ENCODE data around the gene COL5A1.
"Not testable (repeated sequence)": the region's sequence is repeated elsewhere in the genome, so short reads cannot be mapped to it uniquely, and the experiment has no call there.

The COL5A1 gene

GRCh38 chr9:134658378-134658955 is 16.9 kb downstream of the COL5A1 start:
- DNase-seq = no peak

DNA sequence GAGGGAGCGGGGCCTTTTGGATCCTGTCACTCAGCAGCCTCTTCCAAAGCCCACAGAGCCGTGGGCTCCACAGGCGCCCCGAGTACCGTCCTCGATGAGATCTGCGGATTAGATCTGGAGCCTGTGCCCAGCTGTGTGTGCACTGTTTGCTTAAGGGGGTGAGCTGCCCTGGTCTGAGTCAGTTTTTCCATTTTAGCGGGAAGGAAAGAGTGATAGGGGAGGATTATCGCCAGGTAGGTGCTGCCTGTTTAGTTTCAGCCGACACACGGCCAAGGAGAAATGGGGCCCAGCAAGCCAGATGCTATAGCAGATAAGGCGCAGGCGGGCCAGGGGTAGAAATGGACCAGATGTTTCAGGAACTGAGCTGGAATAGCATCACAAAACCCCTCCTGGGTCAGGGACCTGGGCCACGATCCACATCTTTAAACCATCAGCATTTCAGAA is 18.1 kb downstream of the COL5A1 start:
- no peak for DNase-seq

DNA sequence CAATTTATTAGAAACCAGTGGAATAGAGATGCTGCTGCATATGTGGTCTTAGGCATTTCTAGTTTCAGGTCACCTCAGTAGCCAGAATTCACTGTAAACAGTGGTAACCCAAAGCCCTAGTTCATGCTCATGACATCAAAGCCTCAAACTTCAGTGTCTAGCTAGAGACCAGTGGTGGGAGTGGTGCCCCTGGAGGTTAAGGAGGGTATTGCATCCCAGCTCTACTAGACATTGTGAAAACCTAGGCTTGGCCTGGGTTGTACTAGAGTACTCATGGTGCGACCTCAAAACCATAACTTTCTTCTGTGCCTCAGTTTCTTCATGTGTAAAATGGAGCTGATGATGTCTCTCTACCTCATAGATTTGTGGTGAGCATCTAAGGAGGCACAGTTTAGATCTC is 18.8 kb downstream of the COL5A1 start:
- no peak for DNase-seq

DNA sequence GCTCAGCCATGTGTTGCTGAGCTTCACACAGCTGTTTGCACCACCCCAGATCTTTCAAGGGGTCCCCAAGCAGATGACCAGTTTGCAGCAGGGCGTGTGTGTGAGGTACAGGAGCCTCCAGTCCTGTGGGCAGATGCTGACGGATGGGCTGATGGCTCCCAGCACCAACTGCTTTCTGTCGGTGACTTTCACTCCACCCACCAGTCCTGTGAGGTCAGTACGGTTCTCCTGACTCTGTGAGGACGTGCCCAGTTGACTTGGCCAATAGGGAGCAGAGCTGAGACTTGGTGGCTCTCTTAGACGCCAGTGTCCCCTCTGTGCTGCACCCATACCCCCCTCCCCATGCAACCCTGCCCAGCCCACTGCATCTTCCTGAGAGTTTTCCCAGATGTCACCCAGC is 19.7 kb downstream of the COL5A1 start:
- no peak for DNase-seq

GRCh38 chr9:134661791-134662142 is 20.2 kb downstream of the COL5A1 start:
- no peak for DNase-seq

DNA sequence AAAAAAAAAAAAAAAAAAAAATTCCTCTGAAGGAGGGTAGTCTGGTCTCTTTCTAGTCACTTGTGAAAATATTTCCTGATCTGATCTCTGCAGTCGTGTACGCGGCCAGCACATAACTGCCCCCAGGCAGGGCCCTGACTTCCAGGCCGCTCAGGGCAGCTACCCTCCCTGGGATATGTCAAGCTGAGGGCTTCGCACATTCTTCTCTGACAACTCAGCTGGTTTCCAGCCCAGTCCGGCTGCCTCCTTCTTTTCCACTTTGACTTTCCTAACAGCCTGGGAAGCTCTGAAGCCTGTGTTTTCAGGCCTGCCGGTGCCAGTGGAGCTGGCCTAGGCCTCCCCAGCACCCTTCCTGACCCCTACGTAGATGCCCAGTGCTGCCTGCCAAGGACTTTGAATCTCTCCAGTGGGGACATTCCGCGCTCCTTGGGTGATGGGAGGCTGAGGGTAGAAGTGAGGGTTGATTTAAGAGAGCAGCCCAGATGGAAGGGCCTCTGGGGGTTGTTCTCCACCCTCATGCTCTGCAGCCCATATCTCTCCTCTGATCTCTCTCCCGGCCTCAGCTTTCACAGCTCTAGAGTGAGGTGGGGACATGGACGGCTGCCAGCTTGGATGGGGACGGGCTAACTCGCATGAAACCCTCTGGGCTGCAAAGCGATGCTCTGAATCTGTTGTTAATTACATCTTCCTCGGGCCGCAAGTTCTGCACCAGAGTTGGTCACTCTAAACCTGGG is 20.7 kb downstream of the COL5A1 start:
- DNase-seq = no peak

- no peak for DNase-seq
Observed at GRCh38 chr9:134663084-134663483, 21.5 kb downstream of the COL5A1 start.

DNA sequence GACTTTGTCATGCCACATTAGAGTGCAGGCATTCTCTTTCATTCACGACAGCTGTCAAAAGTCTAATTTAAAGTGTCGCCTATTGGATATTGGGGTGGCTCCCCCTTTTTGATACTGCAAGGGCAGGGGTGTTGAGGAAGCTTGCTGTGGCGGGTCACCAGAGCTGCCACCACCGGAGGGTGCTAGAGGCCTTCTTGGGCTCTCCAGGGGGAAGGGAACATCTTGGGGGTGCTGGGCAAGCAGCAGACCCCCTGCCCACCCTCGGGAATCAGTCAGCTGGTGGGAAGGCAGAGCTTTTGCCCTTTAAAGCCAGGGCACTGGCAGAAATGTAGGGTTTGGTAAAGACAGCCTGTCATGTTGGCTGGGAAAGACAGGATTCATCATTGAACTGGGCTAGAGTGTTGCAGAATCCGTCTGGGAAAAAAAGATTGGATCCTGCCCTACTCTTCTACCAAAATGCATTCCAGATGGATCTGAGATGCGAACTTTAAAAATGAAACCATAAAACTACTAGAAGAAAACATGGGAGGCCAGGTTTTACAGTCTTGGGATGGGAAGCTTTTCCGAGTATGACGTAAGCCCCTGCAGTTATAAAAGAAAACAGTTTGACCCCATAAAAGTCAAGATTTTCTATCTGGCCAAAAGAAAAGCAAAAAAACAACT is 22.3 kb downstream of the COL5A1 start:
- no peak for DNase-seq

- DNase-seq = no peak
Observed at GRCh38 chr9:134664446-134664845, 22.8 kb downstream of the COL5A1 start.

- DNase-seq = no peak
Observed at GRCh38 chr9:134666208-134666607, 24.6 kb downstream of the COL5A1 start.

DNA sequence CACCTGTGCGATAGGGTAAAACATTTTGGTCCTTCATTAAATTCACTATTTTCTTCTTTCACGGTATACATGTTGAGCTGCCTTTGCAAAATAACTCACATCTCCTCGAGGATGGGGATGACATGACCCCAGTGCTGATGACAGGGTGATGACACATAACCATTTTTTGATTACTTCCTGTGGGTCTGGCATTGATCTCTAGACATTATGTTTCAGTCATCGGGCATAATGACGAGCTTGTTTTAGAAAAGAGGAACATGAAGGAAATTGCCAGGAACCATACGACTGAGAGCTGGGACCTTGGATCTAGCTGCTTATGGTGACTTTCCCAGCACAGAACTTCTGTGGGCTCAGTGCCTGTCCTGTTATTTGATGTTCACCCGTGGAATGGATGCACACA is 25.2 kb downstream of the COL5A1 start:
- no peak for DNase-seq

DNA sequence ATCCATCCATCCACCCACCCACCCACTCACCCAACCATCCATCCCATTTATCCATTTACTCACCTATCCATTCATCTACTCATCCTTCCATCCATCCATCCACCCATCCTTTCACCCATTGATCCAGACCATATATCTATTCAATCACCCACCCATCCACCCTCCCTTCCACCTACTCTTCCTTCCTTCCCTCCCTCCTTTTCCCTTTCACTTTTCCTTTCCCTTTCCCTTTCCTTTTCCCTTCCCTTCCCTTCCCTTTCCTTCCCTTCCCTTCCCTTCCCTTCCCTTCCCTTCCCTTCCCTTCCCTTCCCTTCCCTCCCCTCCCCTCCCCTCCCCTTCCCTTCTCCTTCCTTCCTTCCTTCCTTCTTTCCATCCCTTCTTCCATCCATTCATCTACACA is 27.4 kb downstream of the COL5A1 start:
- not testable (repeated sequence) for DNase-seq

DNA sequence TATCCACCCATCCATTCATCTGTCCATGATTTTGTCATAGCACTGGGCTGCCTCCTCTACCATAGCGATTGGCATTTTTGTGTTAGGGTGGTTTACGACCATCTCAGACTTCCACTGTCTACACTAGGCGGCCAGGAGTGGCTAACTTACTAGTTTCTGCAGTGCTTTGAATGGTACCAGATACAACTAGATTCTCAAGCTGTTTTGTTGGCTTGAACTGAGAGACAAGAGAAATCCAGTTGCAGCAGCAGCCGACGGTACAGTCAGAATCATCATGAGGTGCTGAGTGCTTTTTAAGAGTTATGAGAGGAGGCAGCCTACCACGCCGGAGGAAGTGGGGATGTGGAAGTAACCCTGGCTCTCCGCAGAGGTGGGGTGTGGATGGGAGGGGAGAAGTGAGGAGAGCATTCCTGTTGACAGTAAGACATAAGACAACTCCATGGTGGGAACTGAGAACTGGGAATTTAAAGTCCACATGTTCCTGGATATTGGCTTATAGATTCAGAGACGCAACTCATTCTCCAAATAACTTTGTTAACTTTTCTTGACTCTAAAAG is 27.9 kb downstream of the COL5A1 start:
- DNase-seq = no peak

DNA sequence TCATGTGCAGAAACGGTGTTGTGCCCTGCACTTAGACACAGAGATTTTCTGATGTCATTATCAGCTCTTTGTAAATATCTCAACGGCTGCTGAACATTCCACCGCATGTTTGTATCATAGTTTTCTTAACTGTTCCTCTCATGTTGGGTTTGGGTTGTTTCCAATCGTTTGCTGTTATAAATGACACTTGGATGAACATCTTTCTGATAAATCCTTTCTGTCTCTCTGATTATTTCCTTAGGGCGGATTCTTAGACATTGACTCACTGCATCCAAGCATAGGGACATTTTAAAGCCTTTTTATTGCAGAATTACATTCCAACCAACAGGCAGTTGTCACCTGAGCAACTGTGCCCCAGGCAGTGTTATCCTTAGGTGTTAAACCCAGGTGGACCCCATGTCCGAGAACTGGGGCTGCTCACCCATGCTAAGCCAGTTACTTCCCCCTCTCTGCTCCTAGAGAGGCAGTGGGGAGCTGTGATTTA is 28.5 kb downstream of the COL5A1 start:
- no peak for DNase-seq

GRCh38 chr9:134670851-134671281 is 29.3 kb downstream of the COL5A1 start:
- no peak for DNase-seq

GRCh38 chr9:134671341-134672113 is 29.9 kb downstream of the COL5A1 start:
- no peak for DNase-seq

- no peak for DNase-seq
Observed at GRCh38 chr9:134676361-134676760, 34.8 kb downstream of the COL5A1 start.

GRCh38 chr9:134676886-134677285 is 35.3 kb downstream of the COL5A1 start:
- no peak for DNase-seq

GRCh38 chr9:134677743-134678142 is 36.1 kb downstream of the COL5A1 start:
- DNase-seq = no peak

DNA sequence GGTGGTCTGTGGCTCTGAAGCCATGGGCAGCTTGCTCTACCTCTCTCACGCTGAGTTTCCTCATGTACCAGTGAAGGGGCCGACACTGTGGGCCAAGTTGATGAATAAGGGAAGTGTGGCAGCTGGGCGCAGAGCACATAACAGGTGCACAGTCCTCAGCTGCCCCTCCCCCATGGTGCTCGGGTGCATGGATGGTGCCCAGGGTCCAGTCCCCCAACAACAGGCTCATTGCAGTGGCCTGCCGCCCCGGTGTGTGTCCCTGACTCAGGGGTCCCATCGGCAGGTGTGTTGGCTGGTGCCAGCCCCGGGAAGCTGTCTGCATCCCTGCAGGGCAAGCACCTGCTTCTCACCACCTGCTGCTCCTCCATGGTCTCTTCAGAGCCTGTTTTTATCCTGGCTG is 36.6 kb downstream of the COL5A1 start:
- DNase-seq = no peak

DNA sequence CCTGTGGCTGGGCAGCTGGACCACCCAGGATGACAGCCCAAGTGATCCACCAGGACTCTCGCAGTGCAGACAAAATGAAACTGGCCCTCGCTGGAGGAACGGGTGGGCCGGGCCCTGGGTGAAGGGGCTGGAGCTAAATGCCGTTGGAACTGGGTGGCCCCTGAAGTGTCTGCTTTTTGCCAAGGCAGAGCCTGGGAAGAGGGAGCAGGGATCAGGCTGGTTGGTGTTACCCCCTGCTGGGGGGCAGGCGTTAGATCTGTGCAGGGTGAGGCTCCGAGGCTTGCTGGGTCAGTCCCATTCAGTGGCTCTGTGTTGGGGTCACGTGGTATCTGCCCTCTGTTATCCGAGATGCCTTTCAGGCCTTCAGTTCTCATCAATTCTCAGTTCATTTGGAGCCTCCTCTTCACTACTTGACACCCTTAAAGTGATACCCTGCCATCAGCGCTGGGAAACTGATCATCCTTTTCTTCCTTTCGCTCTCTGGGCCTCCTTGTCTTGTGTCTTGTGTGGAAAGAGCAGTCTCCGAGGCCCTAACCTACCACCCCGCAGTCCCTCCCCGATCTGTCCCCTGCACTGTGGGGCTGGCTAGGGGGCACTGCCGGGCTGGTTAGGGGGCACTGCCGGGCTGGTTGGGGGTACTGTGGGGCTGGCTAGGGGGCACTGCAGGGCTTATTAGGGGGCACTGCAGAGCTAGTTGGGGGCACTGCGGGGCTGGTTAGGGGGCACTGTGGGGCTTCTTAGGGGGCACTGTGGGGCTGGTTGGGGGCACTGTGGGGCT is 37.3 kb downstream of the COL5A1 start:
- DNase-seq = no peak
